GM10248 (cell line): ENCODE measurements around the gene TPBGL.

Source experiments
- CTCF ChIA-PET: fragments of 300-600 bp; sonication (Branson Sonifier 250); formaldehyde crosslinking; extraction: SDS; loops from one replicate; lab custom pipeline; 2021; ENCODE audit warnings: antibody characterized with exemption; lab: Yijun Ruan, JAX
- POLR2A ChIA-PET: fragments of 350-650 bp; sonication (Branson Sonifier 250); formaldehyde crosslinking; extraction: SDS; loops from one replicate; lab custom pipeline; 2020; ENCODE audit warnings: antibody characterized with exemption; lab: Yijun Ruan, JAX
- DNase-seq: peaks from one replicate; pipeline ENCODE4 v3.0.0; 2012; ENCODE audit errors: extremely low spot score
- TF ChIP-seq, protein P1 (sequence below): IDR thresholded peaks from 2 replicates; pipeline ENCODE4 v1.5.1; 2012; ENCODE audit warnings: mild to moderate bottlenecking, low read depth; ENCODE audit errors: extremely low read depth, missing control alignments, control extremely low read depth

TPBGL gene

DNA sequence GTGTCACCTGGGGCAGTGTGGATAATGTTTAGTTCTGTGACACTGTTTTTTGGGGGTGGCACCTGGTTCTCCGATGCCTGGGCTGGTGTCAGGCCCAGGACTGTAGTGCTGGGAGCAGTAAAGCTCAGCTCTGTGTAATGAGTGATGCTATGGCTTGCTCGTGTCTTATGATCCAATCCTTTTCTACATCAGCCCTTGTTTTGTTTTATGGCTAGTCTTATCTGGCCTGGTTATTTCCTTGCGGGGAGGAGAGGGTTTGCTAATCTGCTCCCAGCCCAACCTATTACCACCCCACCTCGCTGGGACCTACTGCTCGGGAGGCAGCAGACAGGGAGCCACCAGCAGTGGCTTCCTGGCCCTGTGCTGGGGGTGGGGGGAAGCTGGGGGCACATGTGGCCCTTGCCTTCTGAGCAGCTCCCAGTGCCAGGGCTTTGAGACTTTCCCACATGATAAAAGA, 35.0 kb upstream of the TPBGL start:
- TF ChIP-seq, protein P1, sequence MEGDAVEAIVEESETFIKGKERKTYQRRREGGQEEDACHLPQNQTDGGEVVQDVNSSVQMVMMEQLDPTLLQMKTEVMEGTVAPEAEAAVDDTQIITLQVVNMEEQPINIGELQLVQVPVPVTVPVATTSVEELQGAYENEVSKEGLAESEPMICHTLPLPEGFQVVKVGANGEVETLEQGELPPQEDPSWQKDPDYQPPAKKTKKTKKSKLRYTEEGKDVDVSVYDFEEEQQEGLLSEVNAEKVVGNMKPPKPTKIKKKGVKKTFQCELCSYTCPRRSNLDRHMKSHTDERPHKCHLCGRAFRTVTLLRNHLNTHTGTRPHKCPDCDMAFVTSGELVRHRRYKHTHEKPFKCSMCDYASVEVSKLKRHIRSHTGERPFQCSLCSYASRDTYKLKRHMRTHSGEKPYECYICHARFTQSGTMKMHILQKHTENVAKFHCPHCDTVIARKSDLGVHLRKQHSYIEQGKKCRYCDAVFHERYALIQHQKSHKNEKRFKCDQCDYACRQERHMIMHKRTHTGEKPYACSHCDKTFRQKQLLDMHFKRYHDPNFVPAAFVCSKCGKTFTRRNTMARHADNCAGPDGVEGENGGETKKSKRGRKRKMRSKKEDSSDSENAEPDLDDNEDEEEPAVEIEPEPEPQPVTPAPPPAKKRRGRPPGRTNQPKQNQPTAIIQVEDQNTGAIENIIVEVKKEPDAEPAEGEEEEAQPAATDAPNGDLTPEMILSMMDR, result no peak
- no peak for DNase-seq
- CTCF ChIA-PET, result interaction anchor here (0.6 to 9.6 kb wide), 42 partner anchors 9 to 331 kb away, joined by 3 to 301 read pairs (median 6); partner anchors contain the start of genes SLCO2B1 and TPBGL
- POLR2A ChIA-PET, result interaction anchor here (1.1 kb wide), 1 partner anchor 65 kb away, joined by 3 read pairs; no protein-coding TSS in a partner anchor

DNA sequence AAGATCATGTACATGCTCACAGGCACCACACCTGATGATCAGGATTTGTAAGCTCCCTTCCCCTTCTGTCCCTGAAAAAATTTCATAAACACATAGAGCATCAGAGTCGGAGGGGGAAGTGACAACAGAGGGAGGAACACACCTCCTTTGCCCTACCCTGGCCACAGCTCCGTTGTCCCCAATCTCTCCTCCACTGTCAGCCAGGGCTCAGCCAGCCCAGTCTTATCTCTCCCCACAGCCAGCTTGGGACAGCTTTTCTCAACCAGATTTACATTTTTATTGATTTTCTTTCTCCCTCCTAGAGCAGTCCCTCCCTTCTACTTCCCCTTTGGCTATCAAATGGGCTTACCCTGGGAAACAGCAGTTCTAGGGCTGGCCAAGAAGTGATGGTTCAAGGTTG, 32.1 kb upstream of the TPBGL start:
- ChIA-PET POLR2A (no interaction called here), CTCF (interaction anchor here (0.8 to 9.6 kb wide), 8 partner anchors 14 to 279 kb away, joined by 3 to 301 read pairs (median 3); partner anchors contain the start of gene SLCO2B1)
- TF ChIP-seq, protein P1, result no peak
- DNase-seq, result no peak

DNA sequence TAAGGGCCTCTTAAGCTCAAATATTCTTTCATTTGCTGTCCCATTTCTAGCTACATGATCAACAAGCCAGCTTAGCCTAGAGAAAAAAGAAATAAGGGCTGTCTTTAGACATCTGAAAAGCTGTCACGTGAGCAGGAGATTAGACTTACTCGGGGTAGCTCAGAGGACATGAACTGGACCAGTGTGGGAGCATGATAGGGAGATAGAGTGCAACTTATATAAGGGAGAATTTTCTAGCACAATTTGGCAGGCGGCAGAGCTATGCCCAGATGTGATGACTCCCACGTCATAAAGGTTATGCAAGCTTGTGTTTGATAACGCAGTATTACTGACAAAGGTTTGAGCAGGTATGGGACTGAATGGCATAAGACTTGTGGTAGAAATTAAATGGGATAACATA, 28.2 kb upstream of the TPBGL start:
- TF ChIP-seq, protein P1, result no peak
- DNase-seq, result no peak
- CTCF ChIA-PET, result interaction anchor here (0.6 to 2.4 kb wide), 6 partner anchors 8 to 189 kb away, joined by 3 to 13 read pairs (median 4); partner anchors contain the start of gene TPBGL
- POLR2A ChIA-PET, result no interaction called here

DNA sequence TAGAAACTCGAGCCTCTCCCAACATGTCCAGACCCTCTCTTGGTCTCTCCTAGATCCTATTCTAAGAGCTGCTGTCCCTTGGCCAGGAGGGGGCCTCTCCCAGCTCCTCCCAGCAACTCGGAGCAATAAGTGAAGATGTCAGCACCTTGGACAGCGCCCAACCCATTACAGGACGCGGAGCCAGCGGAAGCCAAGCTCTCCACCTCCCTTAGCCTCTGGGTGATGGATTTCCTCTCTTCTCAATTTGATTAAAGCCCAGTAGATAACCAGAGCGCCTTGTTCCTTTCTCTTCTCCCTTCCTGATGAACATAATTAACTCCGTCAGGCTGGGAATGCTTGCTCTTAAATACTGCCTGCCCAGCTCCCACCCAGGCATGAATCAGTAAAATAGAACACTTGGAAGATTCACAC, 26.2 kb upstream of the TPBGL start:
- ChIA-PET POLR2A (no interaction called here), CTCF (interaction anchor here (1.0 to 1.9 kb wide), 8 partner anchors 9 to 292 kb away, joined by 3 to 9 read pairs (median 5); no protein-coding TSS in a partner anchor)
- DNase-seq, result peak; percentile 74
- TF ChIP-seq, protein P1, result no peak

DNA sequence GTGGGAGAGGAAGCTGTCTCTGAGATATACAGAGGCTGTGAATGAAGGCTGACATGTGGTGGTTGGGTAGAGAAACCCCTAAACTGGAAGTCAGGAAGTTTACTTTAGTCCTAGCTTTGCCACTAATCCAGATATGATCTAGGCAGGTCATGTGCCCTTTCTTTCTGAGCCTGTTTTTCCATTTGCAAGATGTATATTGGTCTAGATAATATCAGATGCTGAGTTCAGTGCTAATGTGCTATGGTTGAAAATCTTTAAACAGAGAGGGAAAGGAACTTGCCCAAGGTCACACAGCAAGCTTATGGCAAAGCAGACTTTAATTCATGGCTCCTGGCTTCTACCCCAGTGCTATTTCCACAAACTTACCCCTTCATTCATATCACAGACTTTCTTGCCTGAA, 25.7 kb upstream of the TPBGL start:
- POLR2A ChIA-PET, result no interaction called here
- DNase-seq, result no peak
- TF ChIP-seq, protein P1, result no peak
- CTCF ChIA-PET, result interaction anchor here (1.0 to 1.9 kb wide), 8 partner anchors 9 to 292 kb away, joined by 3 to 9 read pairs (median 5); no protein-coding TSS in a partner anchor

DNA sequence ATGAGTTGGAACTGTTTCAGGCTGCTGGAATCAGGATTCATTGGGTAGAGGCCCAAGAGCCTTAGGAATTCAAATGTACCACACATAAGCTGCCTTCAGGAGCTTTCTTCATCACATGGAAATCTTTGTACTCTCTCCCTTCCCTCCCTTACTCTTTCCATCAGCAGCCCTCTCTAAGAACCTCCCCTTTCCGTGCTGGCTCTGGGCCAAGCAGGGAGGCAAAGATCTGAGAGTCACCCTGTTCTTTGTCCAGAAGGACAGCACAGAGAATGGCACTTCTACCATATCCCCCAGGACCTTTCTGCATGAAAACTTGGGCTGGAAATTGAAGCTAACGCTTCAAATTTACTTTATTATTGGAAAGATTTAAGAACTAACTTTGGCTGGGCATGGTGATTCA, 20.7 kb upstream of the TPBGL start:
- TF ChIP-seq, protein P1, result no peak
- DNase-seq, result no peak
- POLR2A ChIA-PET, result interaction anchor here (0.6 kb wide), 1 partner anchor 11 kb away, joined by 3 read pairs; no protein-coding TSS in a partner anchor
- CTCF ChIA-PET, result interaction anchor here (1.3 to 1.6 kb wide), 2 partner anchors 21 to 79 kb away, joined by 3 to 10 read pairs; no protein-coding TSS in a partner anchor
